Ishikawa (cell line): ENCODE results near the gene ABCB11.

Experiments used
- EP300 ChIP-seq: IDR thresholded peaks from 2 replicates; pipeline ENCODE4 v1.6.1; 2012; ENCODE audit warnings: borderline replicate concordance
- RAD21 ChIP-seq: IDR thresholded peaks from 2 replicates; pipeline ENCODE4 v1.6.1; 2012; ENCODE audit warnings: low read depth

DNA sequence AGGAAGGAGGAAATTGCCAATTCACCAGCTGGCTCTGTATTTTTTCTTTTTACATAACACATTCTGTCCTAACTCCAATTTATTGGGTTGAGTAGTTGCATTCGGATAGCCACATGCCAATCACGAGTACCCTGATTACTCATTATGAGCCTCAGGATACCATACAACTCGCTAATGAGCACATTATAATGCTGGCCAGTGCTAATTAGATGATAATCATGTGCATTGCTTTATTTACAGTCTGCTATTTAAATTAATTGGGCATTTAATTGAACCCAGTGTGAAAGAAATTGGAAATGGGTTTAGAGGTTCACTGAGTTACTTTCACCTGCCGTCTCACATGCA lies 114.8 kb downstream of the ABCB11 start:
- TF ChIP-seq RAD21 (no peak), EP300 (no peak)
